Endothelial cell of umbilical vein (primary cell): Measurements from ENCODE around the gene TP53AIP1. TPM values are rescaled to one million over a fixed set of nuclear protein-coding genes. Genes with fewer than 3 reads are reported as not detected.

Experiments
- BruUV-seq: library from RNA; stranded (reverse); fragments of 400-500 nt; replicated peaks from 2 replicates; lab custom pipeline; 2021; lab: Mats Ljungman, UMichigan
- CTCF ChIA-PET: fragments of 300-600, 350-600 bp; sonication (Branson Sonifier 250); formaldehyde crosslinking; loops from one replicate; lab custom pipeline; 2021; ENCODE audit warnings: antibody characterized with exemption, inconsistent platforms; lab: Charles Lee
- POLR2A ChIA-PET: fragments of 300-600, 350-600 bp; sonication (Branson Sonifier 250); formaldehyde crosslinking; loops from one replicate; lab custom pipeline; 2021; ENCODE audit warnings: antibody characterized with exemption, inconsistent platforms; lab: Charles Lee
- DNase-seq: peaks from one replicate; pipeline ENCODE4 v3.0.0-alpha.2; 2011; ENCODE audit warnings: low read depth, low spot score
- FAIRE-seq: peaks from 2 replicates; lab custom pipeline; 2011; peaks lifted over from hg19 to GRCh38; lab: Jason Lieb, UNC
- H2AFZ ChIP-seq: 2 replicates; pipeline ENCODE4 v1.6.0; 2012; ENCODE audit warnings: low read depth, low read length, control low read depth, inconsistent platforms
- H3K27ac ChIP-seq: 2 replicates; pipeline ENCODE4 v1.5.1; 2011; ENCODE audit warnings: low read depth, mild to moderate bottlenecking, control low read depth, low read length, moderate library complexity; ENCODE audit not compliant: insufficient read depth
- H3K27me3 ChIP-seq, 2 experiments: 2 replicates each; pipeline versions ENCODE4 v1.6.0 to v1.6.1; 2011; ENCODE audit warnings: low read length in 2 of 2, mixed read lengths in 1 of 2; ENCODE audit not compliant: control insufficient read depth in 2 of 2, insufficient read depth in 2 of 2
- H3K36me3 ChIP-seq, 2 experiments: 2 replicates in 1 of 2; 3 replicates in 1 of 2; pipeline ENCODE4 v1.5.1; 2011; ENCODE audit warnings: low read length in 2 of 2, mild to moderate bottlenecking in 1 of 2, moderate library complexity in 1 of 2; ENCODE audit not compliant: control insufficient read depth in 2 of 2, insufficient read depth in 2 of 2; ENCODE audit errors: extremely low read depth in 1 of 2
- H3K4me1 ChIP-seq: 3 replicates; pipeline ENCODE4 v1.5.1; 2011; ENCODE audit warnings: mild to moderate bottlenecking, low read length; ENCODE audit not compliant: control insufficient read depth, insufficient read depth; ENCODE audit errors: extremely low read depth
- H3K4me2 ChIP-seq: 2 replicates; pipeline ENCODE4 v1.6.1; 2011; ENCODE audit warnings: low read length, control low read depth, mixed read lengths; ENCODE audit not compliant: insufficient read depth
- H3K4me3 ChIP-seq, 3 experiments: fragments of 200-600 bp in 1 of 3; sonication (generic), shearing (Covaris generic) in 1 of 3; replicated peaks in 1 of 3; 2 replicates each; pipeline ENCODE4 v1.5.1; 2011 to 2016; ENCODE audit warnings: control low read depth in 3 of 3, low read length in 3 of 3, mild to moderate bottlenecking in 2 of 3, inconsistent platforms in 1 of 3, low read depth in 1 of 3, moderate library complexity in 1 of 3; ENCODE audit not compliant: insufficient read depth in 1 of 3
- H3K79me2 ChIP-seq: 2 replicates; pipeline ENCODE4 v1.6.0; 2012; ENCODE audit warnings: low read length, inconsistent platforms; ENCODE audit not compliant: control insufficient read depth, insufficient read depth
- H3K9ac ChIP-seq: replicated peaks from 2 replicates; pipeline ENCODE3; 2011; ENCODE audit warnings: low read length, control low read depth; ENCODE audit not compliant: insufficient read depth; ENCODE audit errors: extremely low read depth
- H3K9me1 ChIP-seq: replicated peaks from 3 replicates; pipeline ENCODE4 v1.6.0; 2011; ENCODE audit warnings: mild to moderate bottlenecking, low read length; ENCODE audit not compliant: control insufficient read depth, insufficient read depth; ENCODE audit errors: extremely low read depth
- H3K9me3 ChIP-seq: replicated peaks from 2 replicates; pipeline ENCODE4 v1.5.1; 2012; ENCODE audit warnings: low read length, inconsistent platforms; ENCODE audit not compliant: control insufficient read depth, insufficient read depth
- H4K20me1 ChIP-seq: replicated peaks from 2 replicates; pipeline ENCODE3; 2011; ENCODE audit warnings: mild to moderate bottlenecking, low read length; ENCODE audit not compliant: control insufficient read depth, insufficient read depth; ENCODE audit errors: extremely low read depth
- EZH2 ChIP-seq: IDR thresholded peaks from 2 replicates; pipeline ENCODE4 v1.6.1; 2012; ENCODE audit warnings: borderline replicate concordance, low read depth, mild to moderate bottlenecking, moderate library complexity, low read length, inconsistent platforms; ENCODE audit not compliant: severe bottlenecking
- FOS ChIP-seq: IDR thresholded peaks from 2 replicates; pipeline ENCODE4 v1.6.1; 2011; ENCODE audit warnings: mild to moderate bottlenecking, low read length, moderate library complexity, borderline replicate concordance; ENCODE audit not compliant: insufficient read depth
- GATA2 ChIP-seq: IDR thresholded peaks from 2 replicates; pipeline ENCODE4 v1.7.0; 2011; ENCODE audit warnings: low read depth, mild to moderate bottlenecking, moderate library complexity, mixed read lengths, low read length; ENCODE audit not compliant: insufficient read length, insufficient read depth
- MAX ChIP-seq: IDR thresholded peaks from 2 replicates; pipeline ENCODE4 v1.6.1; 2011; ENCODE audit not compliant: insufficient read depth, insufficient read length
- MYC ChIP-seq: IDR thresholded peaks from one replicate; pipeline ENCODE4 v1.6.1; 2011; ENCODE audit warnings: mild to moderate bottlenecking, low read depth, low read length
- POLR2A ChIP-seq: IDR thresholded peaks from 2 replicates; pipeline ENCODE4 v1.6.1; 2012; ENCODE audit warnings: low read depth, mild to moderate bottlenecking, control low read depth, low read length
- dilution Hi-C: fragments of 300-500 bp; cut with MboI; formaldehyde crosslinking; loops from one replicate; pipeline ENCODE4 v1.15.0; 2019; ENCODE audit warnings: low sequenced_read_pairs; ENCODE audit not compliant: extremely low pct_ligation_motif_present
- intact Hi-C: fragments of 100-400 bp; cut with micrococcal nuclease; formaldehyde crosslinking; loops from one replicate; pipeline ENCODE4 v1.10.0; 2022
- polyA plus RNA-seq, 4 experiments: library from polyadenylated mRNA; depleted of rRNA in 3 of 4; stranded (reverse) in 3 of 4; unstranded in 1 of 4; fragments of >200 nt; gene quantifications; 2 replicates each; pipeline versions ENCODE4 v1.2.1 to v1.2.3, GENCODE V29; 2011 to 2012; ENCODE audit warnings: missing spikeins in 1 of 4
- total RNA-seq: library from RNA; stranded (reverse); gene quantifications from 2 replicates; pipeline ENCODE4 v1.2.3, GENCODE V29; 2021

The TP53AIP1 gene
- total and polyA plus RNA-seq, 2 donors (not counting 3 experiments of a cell fraction or from before 2014, with no cell fraction given): not detected

- no peak overlapping the region for H3K4me3 ChIP-seq
- H4K20me1 ChIP-seq: no peaks in the 10 kb centered on the region
- H3K27me3 ChIP-seq: peaks cover 0 to 2% of the 10 kb centered on the region in 2 experiments
- no peaks in the 10 kb centered on the region for H3K9me1 ChIP-seq
- no TSS peak for BruUV-seq
- no peaks in the 10 kb centered on the region for H3K9me3 ChIP-seq
- no peak overlapping the region for H2AFZ ChIP-seq
- no peaks in the 10 kb centered on the region for H3K79me2 ChIP-seq
- H3K36me3 ChIP-seq: no peaks in the 10 kb centered on the region
- dilution Hi-C loops (no loop called here), intact Hi-C loops (no loop called here)
- H3K27ac ChIP-seq: no peak overlapping the region
- FAIRE-seq: no peak
- H3K4me2 ChIP-seq: no peak overlapping the region
- H3K9ac ChIP-seq: no peak overlapping the region
- no peaks in the 10 kb centered on the region for H3K4me1 ChIP-seq
- DNase-seq: no peak
- TF ChIP-seq EZH2: no peak
- POLR2A ChIA-PET: no interaction called here
- CTCF ChIA-PET: interaction anchor here (0.9 to 7.4 kb wide), 4 partner anchors 10 to 55 kb away, joined by 3 to 43 read pairs (median 7); no protein-coding TSS in a partner anchor
Measured at GRCh38 chr11:128940603-128941002, 2.1 kb downstream of the TP53AIP1 start.

- Histone ChIP-seq H4K20me1 (no peaks in the 10 kb centered on the region), H3K27ac (no peak overlapping the region), H3K4me1 (no peaks in the 10 kb centered on the region), H3K9me1 (no peaks in the 10 kb centered on the region), H3K79me2 (no peaks in the 10 kb centered on the region), H3K36me3 (no peaks in the 10 kb centered on the region), H3K9ac (no peak overlapping the region), H3K4me2 (no peak overlapping the region), H3K9me3 (no peaks in the 10 kb centered on the region), H3K4me3 (no peak overlapping the region), H3K27me3 (peaks cover 0 to 2% of the 10 kb centered on the region in 2 experiments), H2AFZ (no peak overlapping the region)
- ChIA-PET CTCF (interaction anchor here (1.0 to 7.4 kb wide), 4 partner anchors 8 to 55 kb away, joined by 3 to 43 read pairs (median 7); no protein-coding TSS in a partner anchor), POLR2A (no interaction called here)
- FAIRE-seq (no peak), DNase-seq (no peak)
- dilution Hi-C loops (no loop called here), intact Hi-C loops (no loop called here)
- BruUV-seq: no TSS peak
- TF ChIP-seq POLR2A: no peak
- no peak for TF ChIP-seq GATA2
- TF ChIP-seq EZH2: no peak
- TF ChIP-seq FOS: no peak
- no peak for TF ChIP-seq MYC
- no peak for TF ChIP-seq MAX
Measured at GRCh38 chr11:128940156-128940555, 2.5 kb downstream of the TP53AIP1 start.
